ENCODE data around the gene PCMTD2.
"Not testable (repeated sequence)": the region's sequence is repeated elsewhere in the genome, so short reads cannot be mapped to it uniquely, and the experiment has no call there.

PCMTD2 gene

GRCh38 chr20:64224351-64225170, 31.0 kb upstream of the PCMTD2 start:
- DNase-seq: peak; percentile 82

- no peak for DNase-seq
Observed at GRCh38 chr20:64225171-64225595, 30.4 kb upstream of the PCMTD2 start.

GRCh38 chr20:64225828-64226598, 29.5 kb upstream of the PCMTD2 start:
- no peak for DNase-seq

DNA sequence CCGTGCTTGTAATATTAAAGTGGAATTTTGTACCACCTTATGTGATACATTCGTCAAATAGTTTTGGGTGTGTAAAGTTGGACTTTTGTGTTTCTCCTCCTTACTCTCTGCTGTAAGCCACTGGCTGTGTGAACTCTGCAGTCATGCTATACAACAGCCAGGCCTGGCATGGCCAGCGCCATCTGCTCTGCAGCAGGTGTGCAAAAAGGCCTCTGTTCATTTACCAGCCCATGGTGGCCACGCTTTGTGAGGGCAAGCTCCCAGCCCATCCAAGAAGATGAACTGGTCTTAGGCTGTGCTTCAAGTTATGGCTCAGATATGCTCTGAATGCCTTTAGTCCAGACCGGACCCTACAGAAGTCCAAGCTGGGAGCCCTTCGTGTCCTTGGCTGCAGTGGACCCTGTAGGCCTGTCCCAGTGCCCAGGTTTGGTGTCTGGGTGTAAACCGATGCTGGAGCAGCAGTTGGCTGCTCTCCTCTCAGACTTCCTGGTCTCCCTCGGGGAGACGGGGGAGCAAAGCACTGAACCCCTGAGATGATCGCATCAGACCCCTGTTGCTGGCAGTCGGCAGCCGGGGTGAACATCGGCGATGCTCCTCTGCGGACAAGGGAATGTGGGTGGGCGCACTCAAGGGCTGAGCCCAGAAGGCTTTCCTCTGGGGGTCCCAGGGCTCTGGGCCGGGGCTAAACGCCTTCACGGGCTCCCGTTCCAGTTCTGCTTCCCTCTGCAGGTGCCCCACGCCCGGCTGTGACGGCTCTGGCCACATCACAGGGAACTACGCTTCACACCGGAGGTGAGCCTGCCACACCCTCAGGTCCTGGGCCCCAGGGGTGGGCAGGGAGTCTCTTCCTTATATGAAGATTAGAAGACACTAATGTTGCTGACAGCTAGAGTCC, 28.6 kb upstream of the PCMTD2 start:
- no peak for DNase-seq

GRCh38 chr20:64228086-64228653, 27.4 kb upstream of the PCMTD2 start:
- no peak for DNase-seq

DNA sequence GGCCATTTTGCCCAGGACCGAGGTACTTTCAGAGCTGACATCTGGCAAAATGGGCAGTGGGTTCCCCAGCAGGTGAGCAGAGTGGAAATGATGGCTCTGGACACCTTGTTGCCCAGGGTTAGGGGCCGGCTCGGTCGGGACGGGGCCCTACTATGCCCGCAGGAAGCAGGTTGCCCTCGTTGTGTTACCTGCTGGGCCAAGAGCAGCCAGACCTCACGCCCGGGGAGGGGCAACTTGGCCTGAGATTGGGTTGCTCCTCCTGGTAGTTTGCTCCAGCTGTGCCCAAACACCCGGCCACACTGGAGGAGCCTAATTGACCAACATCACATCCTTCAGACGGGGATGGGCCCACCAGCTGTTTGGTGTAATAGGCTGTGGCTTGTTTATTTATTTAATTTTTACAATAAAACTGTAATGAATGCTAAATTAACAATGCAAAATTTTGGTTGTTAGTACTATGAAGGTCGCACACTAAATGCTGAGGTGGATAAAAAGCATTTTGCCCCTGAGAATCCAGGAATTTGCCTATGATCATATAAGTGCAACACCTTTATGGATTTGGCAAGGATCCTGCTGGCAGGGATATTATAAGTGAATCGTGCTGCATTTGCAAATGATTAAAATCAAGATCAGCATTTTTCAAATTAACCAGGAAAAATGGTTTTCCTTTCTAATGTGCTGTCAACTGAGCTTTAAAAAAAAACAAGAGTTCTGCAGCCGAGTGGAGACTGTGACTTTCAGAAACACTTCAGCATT, 26.6 kb upstream of the PCMTD2 start:
- DNase-seq: no peak

DNA sequence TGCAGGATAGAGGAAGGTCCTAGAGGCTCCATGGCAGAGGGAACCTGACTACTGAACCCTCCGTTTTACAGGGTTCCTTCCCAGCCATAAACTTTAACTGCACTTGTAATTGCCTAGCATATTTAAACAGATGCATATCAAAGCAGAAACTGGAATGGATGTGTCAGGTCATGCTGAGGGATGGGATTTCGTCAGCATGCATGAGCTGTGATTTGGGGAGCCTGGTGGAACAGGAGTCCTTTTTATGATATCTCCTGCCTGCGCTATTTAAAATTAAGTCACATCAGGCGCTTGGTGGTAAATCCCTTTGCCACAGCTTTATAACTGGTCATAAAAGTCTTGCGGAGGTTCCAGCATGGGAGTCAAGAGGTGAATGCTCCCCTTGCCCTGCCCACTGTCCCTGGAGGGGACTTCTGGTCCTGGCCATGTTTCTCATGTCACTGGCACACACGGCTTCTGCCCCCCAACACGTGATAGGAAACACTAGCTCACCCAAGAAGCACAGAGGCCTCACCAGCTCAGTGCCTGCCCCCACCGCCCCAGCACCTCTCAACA, 26.0 kb upstream of the PCMTD2 start:
- DNase-seq: no peak

GRCh38 chr20:64230461-64231145, 24.9 kb upstream of the PCMTD2 start:
- DNase-seq: no peak

DNA sequence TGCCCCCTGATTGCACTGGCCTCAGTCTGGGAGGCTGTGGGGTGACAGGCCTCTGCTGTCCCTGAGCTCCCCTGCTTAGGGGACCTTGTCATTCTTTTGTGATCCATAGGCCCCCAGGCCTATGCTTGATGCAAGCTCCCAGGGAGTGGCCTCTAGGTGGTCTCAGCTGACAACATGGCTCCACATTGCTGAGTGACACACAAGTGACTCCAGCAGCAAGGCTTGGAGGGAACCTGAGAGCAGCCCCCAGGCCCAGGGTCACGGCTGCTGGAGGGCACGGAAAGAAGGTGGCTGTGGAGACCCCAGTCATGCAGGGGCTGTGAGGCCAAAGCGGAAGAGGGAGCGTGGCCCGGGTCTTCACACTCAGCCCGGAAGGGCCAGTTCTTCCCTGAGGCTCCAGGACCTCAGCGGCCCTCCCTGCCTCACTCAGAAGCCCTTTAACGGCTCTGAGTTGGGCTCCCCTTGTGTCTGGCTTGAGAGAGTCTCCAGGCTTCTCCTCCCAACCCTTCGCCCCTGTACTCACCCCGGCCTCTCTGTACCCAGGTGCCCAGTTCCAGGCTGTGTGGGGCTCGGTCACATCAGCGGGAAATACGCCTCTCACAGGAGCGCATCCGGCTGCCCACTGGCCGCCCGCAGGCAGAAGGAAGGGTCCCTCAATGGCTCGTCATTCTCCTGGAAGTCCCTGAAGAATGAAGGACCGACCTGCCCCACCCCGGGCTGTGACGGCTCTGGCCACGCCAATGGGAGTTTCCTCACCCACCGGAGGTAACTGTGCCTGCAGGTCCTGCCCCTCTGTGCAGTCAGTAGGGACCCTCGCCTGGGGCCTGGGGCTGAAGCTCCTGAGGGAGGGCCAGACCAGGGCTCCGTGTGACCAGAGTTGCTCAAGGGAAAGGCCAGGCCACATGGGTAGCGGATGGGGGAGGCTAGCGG, 23.7 kb upstream of the PCMTD2 start:
- no peak for DNase-seq

- DNase-seq: peak; percentile 5
Observed at GRCh38 chr20:64232794-64233193, 22.8 kb upstream of the PCMTD2 start.

DNA sequence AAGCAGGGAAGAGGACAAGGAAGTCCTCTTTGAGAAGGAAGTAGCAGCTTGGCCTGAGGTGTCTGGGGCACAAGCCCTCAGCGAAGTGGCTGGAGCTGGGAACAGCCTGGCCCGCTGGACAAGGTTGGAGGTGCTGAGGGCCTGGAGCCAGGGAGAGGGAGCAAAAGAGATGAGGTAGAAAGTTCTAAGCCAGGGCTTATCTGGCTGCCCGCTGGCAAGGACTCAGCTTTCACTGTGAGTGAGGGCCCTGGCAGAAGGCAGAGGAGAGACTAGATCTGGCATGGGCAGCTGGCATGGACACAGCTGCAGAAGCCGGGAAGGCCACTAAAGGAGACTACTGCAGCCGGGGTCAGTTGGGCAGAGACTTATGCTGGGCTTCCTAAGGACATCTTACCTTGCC, 21.8 kb upstream of the PCMTD2 start:
- no peak for DNase-seq

- no peak for DNase-seq
Observed at GRCh38 chr20:64234291-64234791, 21.2 kb upstream of the PCMTD2 start.

- DNase-seq: not testable (repeated sequence)
Observed at GRCh38 chr20:64234921-64235565, 20.5 kb upstream of the PCMTD2 start.

GRCh38 chr20:64236137-64237088, 19.1 kb upstream of the PCMTD2 start:
- no peak for DNase-seq

DNA sequence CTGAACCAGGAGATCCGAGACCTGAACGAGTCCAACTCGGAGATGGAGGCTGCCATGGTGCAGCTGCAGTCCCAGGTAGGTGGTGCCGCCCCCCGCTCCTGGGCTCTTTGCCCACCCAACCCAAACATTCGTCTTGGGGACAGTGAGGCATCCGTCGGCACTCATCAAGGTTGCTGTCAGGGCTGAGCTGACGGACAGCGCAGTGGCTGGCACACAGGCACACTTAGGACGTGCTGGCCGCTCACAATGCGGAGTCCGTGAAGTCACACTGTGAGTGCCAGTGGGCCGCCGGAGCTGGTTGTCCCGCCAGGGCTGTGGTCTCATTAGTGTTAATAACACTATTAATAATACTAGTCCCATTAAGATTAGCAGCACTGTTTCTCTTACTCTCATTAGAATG, 18.2 kb upstream of the PCMTD2 start:
- DNase-seq: no peak

DNA sequence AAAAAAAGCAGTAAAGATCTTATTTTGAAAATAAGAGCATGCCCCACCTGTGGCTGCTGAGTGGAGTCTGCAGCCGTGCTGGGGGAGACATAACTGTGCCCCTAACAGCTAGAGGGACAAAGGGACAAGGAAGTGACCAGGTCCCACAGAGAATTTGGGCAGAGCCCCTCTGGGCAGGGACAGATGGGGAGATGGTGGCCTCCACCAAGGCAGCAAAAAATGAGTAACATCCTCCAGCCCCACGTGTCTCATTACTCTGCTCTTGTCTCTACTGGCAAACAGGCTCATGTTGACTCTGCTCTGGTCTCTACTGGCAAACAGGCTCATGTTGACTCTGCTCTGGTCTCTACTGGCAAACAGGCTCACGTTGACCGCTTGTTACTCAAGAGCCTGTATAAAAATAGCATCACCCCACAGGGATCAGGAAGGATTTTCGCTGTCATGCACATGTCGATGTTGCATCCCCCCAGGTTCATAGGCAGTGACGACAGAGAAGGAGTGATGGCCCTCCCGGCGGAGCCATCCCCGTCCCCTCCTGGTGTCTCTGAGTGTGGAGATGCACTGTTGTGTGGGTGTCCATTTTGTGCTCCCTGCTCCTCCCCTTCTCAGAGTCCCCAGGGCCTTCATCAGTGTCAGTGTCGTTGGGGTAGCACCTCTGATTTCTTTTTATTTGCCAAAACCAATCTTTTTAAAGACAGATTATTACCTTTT, 17.3 kb upstream of the PCMTD2 start:
- DNase-seq: no peak

GRCh38 chr20:64238851-64239387, 16.6 kb upstream of the PCMTD2 start:
- no peak for DNase-seq
